Caco-2 (cell line): ENCODE results near the gene FRS2. TPM values are rescaled to one million over a fixed set of nuclear protein-coding genes. Genes with fewer than 3 reads are reported as not detected.

Experiments
- BruUV-seq: library from RNA; stranded (reverse); fragments of 400-500 nt; replicated peaks from 2 replicates; lab custom pipeline; 2021; lab: Mats Ljungman, UMichigan
- CTCF ChIA-PET: fragments of 300-600 bp; sonication (Branson Sonifier 250); formaldehyde crosslinking; loops from one replicate; lab custom pipeline; 2022; ENCODE audit warnings: antibody characterized with exemption; lab: Charles Lee
- POLR2A ChIA-PET: fragments of 300-600 bp; sonication (Branson Sonifier 250); formaldehyde crosslinking; loops from one replicate; lab custom pipeline; 2022; ENCODE audit warnings: antibody characterized with exemption; lab: Charles Lee
- DNase-seq, 2 experiments: peaks; one replicate each; pipeline versions ENCODE4 v3.0.0 to v3.0.0-alpha.2; 2020 to 2022
- H3K27me3 ChIP-seq: replicated peaks from 2 replicates; pipeline ENCODE4 v1.6.0; 2011; ENCODE audit warnings: low read length; ENCODE audit not compliant: control insufficient read depth, insufficient read depth
- H3K36me3 ChIP-seq: 2 replicates; pipeline ENCODE4 v1.5.1; 2011; ENCODE audit warnings: low read length; ENCODE audit not compliant: control insufficient read depth, insufficient read depth
- H3K4me1 ChIP-seq: fragments of 250-450 bp; sonication (Bioruptor Pico); 2 replicates; pipeline ENCODE4 v1.5.1; 2020; ENCODE audit warnings: mild to moderate bottlenecking
- H3K4me3 ChIP-seq: 2 replicates; pipeline ENCODE4 v1.5.1; 2011; ENCODE audit warnings: low read depth, mild to moderate bottlenecking, control low read depth, low read length
- H3K9me3 ChIP-seq: fragments of 250-450 bp; sonication (Bioruptor Pico); 2 replicates; pipeline ENCODE4 v1.5.1; 2020; ENCODE audit warnings: mild to moderate bottlenecking, moderate library complexity
- H3K27ac Mint-ChIP-seq: one replicate; pipeline ENCODE4 v1.8.0; 2022; ENCODE audit warnings: mixed read lengths; ENCODE audit not compliant: unreplicated experiment
- H3K27me3 Mint-ChIP-seq: one replicate; pipeline ENCODE4 v1.8.0; 2022; ENCODE audit warnings: mixed read lengths; ENCODE audit not compliant: insufficient read depth, unreplicated experiment
- H3K36me3 Mint-ChIP-seq: one replicate; pipeline ENCODE4 v1.8.0; 2022; ENCODE audit warnings: mild to moderate bottlenecking, mixed read lengths; ENCODE audit not compliant: insufficient read depth, unreplicated experiment
- H3K4me1 Mint-ChIP-seq: one replicate; pipeline ENCODE4 v1.8.0; 2022; ENCODE audit warnings: low read depth, mixed read lengths; ENCODE audit not compliant: unreplicated experiment
- H3K4me3 Mint-ChIP-seq: one replicate; pipeline ENCODE4 v1.8.0; 2022; ENCODE audit warnings: mild to moderate bottlenecking, moderate library complexity, mixed read lengths; ENCODE audit not compliant: unreplicated experiment
- H3K9me3 Mint-ChIP-seq: one replicate; pipeline ENCODE4 v1.8.0; 2022; ENCODE audit warnings: mixed read lengths; ENCODE audit not compliant: unreplicated experiment
- intact Hi-C: fragments of 100-400 bp; cut with micrococcal nuclease; formaldehyde crosslinking; loops from one replicate; pipeline ENCODE4 v1.10.0; 2022; ENCODE audit not compliant: unreplicated experiment
- total RNA-seq: library from RNA; stranded (reverse); gene quantifications from 2 replicates; pipeline ENCODE4 v1.2.3, GENCODE V29; 2022
- TF ChIP-seq, protein P1 (sequence below), 2 experiments: fragments of 200-600 bp in 1 of 2; IDR thresholded peaks; 1 replicate in 1 of 2; 2 replicates in 1 of 2; pipeline versions ENCODE4 v1.5.1 to v1.8.0; 2011 to 2022; ENCODE audit warnings: antibody characterized with exemption in 1 of 2, control low read depth in 1 of 2, inconsistent platforms in 1 of 2, low read depth in 1 of 2, low read length in 1 of 2, mild to moderate bottlenecking in 1 of 2, moderate library complexity in 1 of 2; ENCODE audit not compliant: insufficient read depth in 1 of 2, severe bottlenecking in 1 of 2, unreplicated experiment in 1 of 2

The FRS2 gene
- total RNA-seq, 1 experiment from 2014 or later = 82.3 TPM

DNA sequence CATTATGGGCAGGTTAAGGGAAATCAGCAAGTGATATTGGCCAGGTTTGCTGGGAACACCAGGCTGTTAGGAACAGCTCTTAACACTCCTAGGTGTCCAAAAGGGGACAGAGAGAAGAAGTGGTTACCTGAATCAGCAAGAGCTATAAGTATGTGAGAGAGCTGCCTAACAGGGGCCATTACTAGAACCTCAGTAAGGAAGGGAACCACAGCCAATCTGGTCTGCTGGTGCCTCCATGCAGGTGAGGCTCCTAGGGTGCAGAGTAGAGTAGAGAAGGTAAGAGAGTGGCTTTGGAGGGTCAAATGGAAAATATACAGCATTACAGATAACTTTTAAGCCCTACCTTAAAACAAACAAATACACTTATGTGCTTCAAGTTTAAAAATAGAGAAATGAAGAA lies 78.5 kb downstream of the FRS2 start:
- no peak overlapping the region for H3K4me3 Mint-ChIP-seq
- POLR2A ChIA-PET = no interaction called here
- peaks cover 71% of the 10 kb centered on the region for H3K36me3 Mint-ChIP-seq
- Histone ChIP-seq H3K4me3 (no peak overlapping the region), H3K4me1 (peaks cover 1% of the 10 kb centered on the region; the same call in 1 of the 2 replicates), H3K9me3 (no peaks in the 10 kb centered on the region), H3K36me3 (no peaks in the 10 kb centered on the region), H3K27me3 (no peaks in the 10 kb centered on the region)
- TF ChIP-seq, protein P1, sequence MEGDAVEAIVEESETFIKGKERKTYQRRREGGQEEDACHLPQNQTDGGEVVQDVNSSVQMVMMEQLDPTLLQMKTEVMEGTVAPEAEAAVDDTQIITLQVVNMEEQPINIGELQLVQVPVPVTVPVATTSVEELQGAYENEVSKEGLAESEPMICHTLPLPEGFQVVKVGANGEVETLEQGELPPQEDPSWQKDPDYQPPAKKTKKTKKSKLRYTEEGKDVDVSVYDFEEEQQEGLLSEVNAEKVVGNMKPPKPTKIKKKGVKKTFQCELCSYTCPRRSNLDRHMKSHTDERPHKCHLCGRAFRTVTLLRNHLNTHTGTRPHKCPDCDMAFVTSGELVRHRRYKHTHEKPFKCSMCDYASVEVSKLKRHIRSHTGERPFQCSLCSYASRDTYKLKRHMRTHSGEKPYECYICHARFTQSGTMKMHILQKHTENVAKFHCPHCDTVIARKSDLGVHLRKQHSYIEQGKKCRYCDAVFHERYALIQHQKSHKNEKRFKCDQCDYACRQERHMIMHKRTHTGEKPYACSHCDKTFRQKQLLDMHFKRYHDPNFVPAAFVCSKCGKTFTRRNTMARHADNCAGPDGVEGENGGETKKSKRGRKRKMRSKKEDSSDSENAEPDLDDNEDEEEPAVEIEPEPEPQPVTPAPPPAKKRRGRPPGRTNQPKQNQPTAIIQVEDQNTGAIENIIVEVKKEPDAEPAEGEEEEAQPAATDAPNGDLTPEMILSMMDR (IDR thresholded peaks at IDR 0.05; ENCODE audit: insufficient read depth in 1 of 2, low read depth in 1 of 2, low read length in 1 of 2, severe bottlenecking in 1 of 2, unreplicated experiment in 1 of 2) = no peak
- intact Hi-C loops = no loop called here
- no TSS peak for BruUV-seq
- H3K9me3 Mint-ChIP-seq = peaks cover 4% of the 10 kb centered on the region
- DNase-seq = no peak
- H3K27me3 Mint-ChIP-seq = no peaks in the 10 kb centered on the region
- CTCF ChIA-PET = no interaction called here
- H3K4me1 Mint-ChIP-seq = peaks cover 21% of the 10 kb centered on the region
- no peak overlapping the region for H3K27ac Mint-ChIP-seq

DNA sequence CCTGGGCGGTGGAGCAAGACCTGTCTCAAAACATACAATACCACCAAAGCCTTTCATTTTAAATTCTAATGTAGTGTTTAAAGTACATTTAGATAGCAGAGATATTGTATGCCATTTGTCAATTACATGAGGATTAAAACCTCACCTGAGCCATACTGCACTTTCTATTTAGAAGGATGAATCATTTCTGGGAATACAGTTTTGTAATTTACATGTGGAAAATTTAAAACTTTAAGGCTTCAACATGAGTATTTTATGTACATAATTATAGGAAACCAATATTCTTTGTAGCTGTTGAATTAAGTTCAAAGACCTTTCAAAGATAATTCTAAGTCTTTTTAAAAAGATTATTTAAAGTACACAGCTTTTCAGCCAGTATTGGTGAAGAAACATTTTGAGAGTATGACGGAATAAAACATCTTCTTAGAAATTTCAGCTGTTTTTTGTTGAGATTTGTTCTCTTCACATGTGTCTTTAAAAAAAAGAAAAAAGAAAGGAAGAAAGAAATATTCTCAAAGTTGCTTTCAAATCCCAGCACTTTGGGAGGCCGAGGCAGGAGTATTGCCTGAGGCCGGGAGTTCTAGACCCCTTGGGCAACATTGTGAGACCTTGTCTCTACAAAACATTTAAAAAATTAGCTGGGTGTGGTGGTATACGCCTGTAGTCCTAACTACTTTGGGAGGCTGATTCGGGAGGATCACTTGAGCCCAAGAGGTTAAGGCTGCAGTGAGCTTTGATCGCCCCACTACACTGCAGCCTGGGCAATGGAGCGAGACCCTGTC lies 80.6 kb downstream of the FRS2 start:
- Histone ChIP-seq H3K4me3 (no peak overlapping the region), H3K27me3 (no peaks in the 10 kb centered on the region), H3K9me3 (no peaks in the 10 kb centered on the region), H3K4me1 (peaks cover 6% of the 10 kb centered on the region; the same call in 1 of the 2 replicates), H3K36me3 (no peaks in the 10 kb centered on the region)
- ChIA-PET CTCF (no interaction called here), POLR2A (no interaction called here)
- Mint-ChIP-seq H3K27me3 (no peaks in the 10 kb centered on the region), H3K4me1 (peaks cover 23% of the 10 kb centered on the region), H3K4me3 (no peak overlapping the region), H3K9me3 (no peaks in the 10 kb centered on the region), H3K27ac (no peak overlapping the region), H3K36me3 (peaks cover 63% of the 10 kb centered on the region)
- TF ChIP-seq, protein P1 (IDR thresholded peaks at IDR 0.05; ENCODE audit: insufficient read depth in 1 of 2, low read depth in 1 of 2, low read length in 1 of 2, severe bottlenecking in 1 of 2, unreplicated experiment in 1 of 2) = no peak
- no peak for DNase-seq
- intact Hi-C loops = no loop called here
- BruUV-seq = no TSS peak

DNA sequence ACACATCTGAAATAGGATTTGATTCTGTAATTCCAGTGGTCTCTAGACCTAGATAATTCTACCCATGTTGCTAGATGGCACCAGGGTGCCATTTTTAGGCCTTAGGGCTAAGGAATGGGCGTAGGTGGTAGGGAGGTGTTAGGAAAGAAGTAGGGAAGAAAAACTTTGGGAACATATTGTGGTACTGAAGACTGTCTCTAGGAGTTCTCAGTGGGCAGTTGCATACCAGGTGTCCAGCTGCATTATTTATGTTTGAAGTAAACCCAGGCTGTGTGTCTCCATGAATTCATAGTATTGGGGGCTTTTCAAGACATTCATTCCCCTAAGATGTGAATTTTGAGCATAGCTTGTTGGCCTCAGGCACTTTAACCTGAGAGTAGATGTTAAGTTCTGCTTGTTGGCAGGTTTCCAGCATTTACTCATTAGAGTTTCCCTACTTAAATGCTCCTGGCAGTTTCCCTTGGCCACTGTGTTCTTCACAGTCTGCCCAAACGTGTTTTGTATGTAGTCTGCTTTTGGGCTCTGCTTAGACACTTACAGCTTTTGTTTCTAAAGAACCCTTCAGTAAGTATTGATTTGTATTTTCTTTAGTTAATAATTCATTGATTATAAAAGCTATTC lies 83.5 kb downstream of the FRS2 start:
- no peaks in the 10 kb centered on the region for H3K36me3 ChIP-seq
- no TSS peak for BruUV-seq
- ChIA-PET POLR2A (no interaction called here), CTCF (no interaction called here)
- H3K27me3 ChIP-seq = no peaks in the 10 kb centered on the region
- Mint-ChIP-seq H3K27ac (no peak overlapping the region), H3K4me1 (peaks cover 36% of the 10 kb centered on the region), H3K4me3 (no peak overlapping the region), H3K36me3 (peaks cover 45% of the 10 kb centered on the region), H3K27me3 (no peaks in the 10 kb centered on the region), H3K9me3 (no peaks in the 10 kb centered on the region)
- DNase-seq = no peak
- no peaks in the 10 kb centered on the region for H3K9me3 ChIP-seq
- TF ChIP-seq, protein P1 (IDR thresholded peaks at IDR 0.05; ENCODE audit: insufficient read depth in 1 of 2, low read depth in 1 of 2, low read length in 1 of 2, severe bottlenecking in 1 of 2, unreplicated experiment in 1 of 2) = no peak
- peaks cover 27% of the 10 kb centered on the region for H3K4me1 ChIP-seq
- intact Hi-C loops = no loop called here
- H3K4me3 ChIP-seq = no peak overlapping the region
